ENCODE data around the gene TMEM106C. TPM values are rescaled to one million over a fixed set of nuclear protein-coding genes. Genes with fewer than 3 reads are reported as not detected.

The TMEM106C gene
- polyA plus RNA-seq, 1 donor (not counting 4 experiments of a cell fraction or from before 2014, with no cell fraction given) = 134 TPM

- H2AFZ ChIP-seq (ENCODE audit: control insufficient read depth, low read length) = no peak overlapping the region
- TF ChIP-seq EZH2 (IDR thresholded peaks at IDR 0.05; ENCODE audit: low read length) (no peak), CTCF (optimal IDR thresholded peaks at IDR 0.05 in 1 of 3, IDR thresholded peaks at IDR 0.05 in 1 of 3, conservative IDR thresholded peaks at IDR 0.05 in 1 of 3; ENCODE audit: extremely low read depth in 1 of 3, insufficient read depth in 2 of 3, low read length in 3 of 3) (no peak)
- no peaks in the 10 kb centered on the region for H3K36me3 ChIP-seq (ENCODE audit: control insufficient read depth in 2 of 2, extremely low read depth in 1 of 2, insufficient read depth in 2 of 2, low read length in 2 of 2)
- H3K27ac ChIP-seq (ENCODE audit: control insufficient read depth, insufficient read depth, low read length) = no peak overlapping the region
- no peaks in the 10 kb centered on the region for H3K9me1 ChIP-seq (ENCODE audit: control insufficient read depth, extremely low read depth, insufficient read depth, low read length)
- FAIRE-seq (no peak), DNase-seq (ENCODE audit: low read depth, low spot score) (no peak)
- no peaks in the 10 kb centered on the region for H3K4me1 ChIP-seq (ENCODE audit: control insufficient read depth, extremely low read depth, insufficient read depth, low read length)
- no peak overlapping the region for H3K9ac ChIP-seq (ENCODE audit: control insufficient read depth, extremely low read depth, insufficient read depth, low read length)
- dilution Hi-C loops (cut with MboI; ENCODE audit: extremely low pct_ligation_motif_present, low sequenced_read_pairs) = no loop called here
- H3K27me3 ChIP-seq (ENCODE audit: control insufficient read depth, extremely low read depth, insufficient read depth, low read length) = peaks cover 16% of the 10 kb centered on the region
- H3K79me2 ChIP-seq (ENCODE audit: control insufficient read depth, insufficient read depth, low read length) = no peaks in the 10 kb centered on the region
- no peaks in the 10 kb centered on the region for H4K20me1 ChIP-seq (ENCODE audit: control insufficient read depth, extremely low read depth, insufficient read depth, low read length)
- H3K4me2 ChIP-seq (ENCODE audit: control insufficient read depth, extremely low read depth, insufficient read depth, low read depth, low read length) = no peak overlapping the region
- H3K9me3 ChIP-seq (ENCODE audit: control insufficient read depth, low read depth, low read length) = no peaks in the 10 kb centered on the region
- no peak overlapping the region for H3K4me3 ChIP-seq (ENCODE audit: control insufficient read depth in 2 of 3, extremely low read depth in 1 of 3, insufficient read depth in 2 of 3, low read depth in 1 of 3, low read length in 3 of 3)
Measured at GRCh38 chr12:47921907-47922306, 41.5 kb upstream of the TMEM106C start.

- no peaks in the 10 kb centered on the region for H3K4me1 ChIP-seq (ENCODE audit: control insufficient read depth, extremely low read depth, insufficient read depth, low read length)
- H3K9me3 ChIP-seq (ENCODE audit: control insufficient read depth, low read depth, low read length) = no peaks in the 10 kb centered on the region
- H4K20me1 ChIP-seq (ENCODE audit: control insufficient read depth, extremely low read depth, insufficient read depth, low read length) = no peaks in the 10 kb centered on the region
- FAIRE-seq = no peak
- no peaks in the 10 kb centered on the region for H3K36me3 ChIP-seq (ENCODE audit: control insufficient read depth in 2 of 2, extremely low read depth in 1 of 2, insufficient read depth in 2 of 2, low read length in 2 of 2)
- H3K79me2 ChIP-seq (ENCODE audit: control insufficient read depth, insufficient read depth, low read length) = no peaks in the 10 kb centered on the region
- no peak overlapping the region for H3K4me3 ChIP-seq (ENCODE audit: control insufficient read depth in 2 of 3, extremely low read depth in 1 of 3, insufficient read depth in 2 of 3, low read depth in 1 of 3, low read length in 3 of 3)
- no peak for DNase-seq (ENCODE audit: low read depth, low spot score)
- no peak overlapping the region for H2AFZ ChIP-seq (ENCODE audit: control insufficient read depth, low read length)
- no peak overlapping the region for H3K9ac ChIP-seq (ENCODE audit: control insufficient read depth, extremely low read depth, insufficient read depth, low read length)
- H3K27ac ChIP-seq (ENCODE audit: control insufficient read depth, insufficient read depth, low read length) = no peak overlapping the region
- no peak for TF ChIP-seq EZH2 (IDR thresholded peaks at IDR 0.05; ENCODE audit: low read length)
- no peak for TF ChIP-seq CTCF (optimal IDR thresholded peaks at IDR 0.05 in 1 of 3, IDR thresholded peaks at IDR 0.05 in 1 of 3, conservative IDR thresholded peaks at IDR 0.05 in 1 of 3; ENCODE audit: extremely low read depth in 1 of 3, insufficient read depth in 2 of 3, low read length in 3 of 3)
- dilution Hi-C loops (cut with MboI; ENCODE audit: extremely low pct_ligation_motif_present, low sequenced_read_pairs) = no loop called here
- peaks cover 32% of the 10 kb centered on the region for H3K27me3 ChIP-seq (ENCODE audit: control insufficient read depth, extremely low read depth, insufficient read depth, low read length)
- H3K9me1 ChIP-seq (ENCODE audit: control insufficient read depth, extremely low read depth, insufficient read depth, low read length) = no peaks in the 10 kb centered on the region
- H3K4me2 ChIP-seq (ENCODE audit: control insufficient read depth, extremely low read depth, insufficient read depth, low read depth, low read length) = no peak overlapping the region
Measured at GRCh38 chr12:47927346-47927745, 36.0 kb upstream of the TMEM106C start.

Measured in keratinocyte (primary cell).